Measurements from ENCODE around the gene KAT6B.
A peak's percentile ranks its signal among the peaks of the same experiment; 100 is the strongest.

Gene KAT6B

GRCh38 chr10:74824900-74825370 is 1.5 kb upstream of the KAT6B start (continued):
- TF ChIP-seq TSHZ1 (tag by site-specific recombination; IDR thresholded peaks at IDR 0.05; ENCODE audit: borderline replicate concordance) (no peak), ZNF146 (tag by site-specific recombination; IDR thresholded peaks at IDR 0.05) (no peak), GFI1B (tag by site-specific recombination; IDR thresholded peaks at IDR 0.05) (no peak), ZNF16 (tag by site-specific recombination; IDR thresholded peaks at IDR 0.05; ENCODE audit: low read depth) (no peak), ZNF843 (tag by site-specific recombination; IDR thresholded peaks at IDR 0.05) (0 out of 2 replicates have a peak, but pooled peaks have one; percentile 29), INSM2 (tag by site-specific recombination; IDR thresholded peaks at IDR 0.05) (peak; percentile 49; the same call in 1 of the 2 replicates), ZNF416 (tag by site-specific recombination; IDR thresholded peaks at IDR 0.05) (no peak), ZEB2 (tag by site-specific recombination; IDR thresholded peaks at IDR 0.05) (peak; percentile 11; the same call in 1 of the 2 replicates), ZNF157 (tag by site-specific recombination; IDR thresholded peaks at IDR 0.05) (no peak), FEZF1 (tag by site-specific recombination; IDR thresholded peaks at IDR 0.05) (peak; percentile 60), ZNF26 (tag by site-specific recombination; IDR thresholded peaks at IDR 0.05) (no peak), ZNF223 (tag by site-specific recombination; IDR thresholded peaks at IDR 0.05) (no peak), PATZ1 (tag by site-specific recombination; IDR thresholded peaks at IDR 0.05) (peak; percentile 97), ZNF423 (tag by site-specific recombination; IDR thresholded peaks at IDR 0.05) (peak; percentile 51; the same call in 1 of the 2 replicates), KLF16 (tag by site-specific recombination; IDR thresholded peaks at IDR 0.05) (peak; percentile 42; the same call in 1 of the 2 replicates), BCL11A (tag by site-specific recombination; IDR thresholded peaks at IDR 0.05; ENCODE audit: low read depth) (peak; percentile 46; the same call in 1 of the 2 replicates), ZNF121 (tag by site-specific recombination; IDR thresholded peaks at IDR 0.05) (0 out of 2 replicates have a peak, but pooled peaks have one; percentile 17), ZNF132 (tag by site-specific recombination; IDR thresholded peaks at IDR 0.05; ENCODE audit: borderline replicate concordance) (no peak), HIC1 (tag by site-specific recombination; IDR thresholded peaks at IDR 0.05) (peak; percentile 85), SCRT2 (tag by site-specific recombination; IDR thresholded peaks at IDR 0.05) (no peak), KLF7 (tag by site-specific recombination; IDR thresholded peaks at IDR 0.05; ENCODE audit: borderline replicate concordance) (no peak), ZBTB6 (tag by site-specific recombination; IDR thresholded peaks at IDR 0.05) (no peak), ZNF701 (tag by site-specific recombination; IDR thresholded peaks at IDR 0.05) (peak; percentile 87), SETDB1 (IDR thresholded peaks at IDR 0.05; ENCODE audit: insufficient read length, low read length) (no peak), ZNF2 (tag by site-specific recombination; IDR thresholded peaks at IDR 0.05) (peak; percentile 36), ZNF571 (tag by site-specific recombination; IDR thresholded peaks at IDR 0.05) (no peak), GLIS2 (tag by site-specific recombination; IDR thresholded peaks at IDR 0.05) (peak; percentile 97), GLI2 (tag by site-specific recombination; IDR thresholded peaks at IDR 0.05; ENCODE audit: borderline replicate concordance, low read depth) (no peak), ZBTB20 (tag by site-specific recombination; IDR thresholded peaks at IDR 0.05) (peak; percentile 57)

All from HEK293 (cell line).